Endodermal cell (in vitro differentiated cells): ENCODE data around the gene HOXB3. TPM values are rescaled to one million over a fixed set of nuclear protein-coding genes. Genes with fewer than 3 reads are reported as not detected.

Source experiments
- DNase-seq: peaks from one replicate; pipeline ENCODE4 v3.0.0-alpha.2; 2017
- H3K27ac ChIP-seq: 2 replicates; pipeline ENCODE4 v1.5.1; 2013; ENCODE audit warnings: mild to moderate bottlenecking, low read depth, low read length, moderate library complexity
- H3K27me3 ChIP-seq: 2 replicates; pipeline ENCODE4 v1.6.1; 2013; ENCODE audit warnings: mild to moderate bottlenecking, low read length, moderate library complexity; ENCODE audit not compliant: insufficient read depth, control insufficient read depth, poor library complexity, severe bottlenecking
- H3K36me3 ChIP-seq: 2 replicates; pipeline ENCODE4 v1.7.0; 2013; ENCODE audit warnings: mild to moderate bottlenecking, low read length, moderate library complexity; ENCODE audit not compliant: control insufficient read depth, insufficient read depth
- H3K4me1 ChIP-seq: one replicate; pipeline ENCODE4 v1.7.0; 2013; ENCODE audit warnings: low read length; ENCODE audit not compliant: control insufficient read depth, insufficient read depth
- H3K4me3 ChIP-seq: 2 replicates; pipeline ENCODE4 v1.5.1; 2013; ENCODE audit warnings: mild to moderate bottlenecking, low read length, moderate library complexity
- H3K9ac ChIP-seq: 2 replicates; pipeline ENCODE4 v1.6.1; 2013; ENCODE audit warnings: mild to moderate bottlenecking, low read length, moderate library complexity; ENCODE audit not compliant: poor library complexity, severe bottlenecking; ENCODE audit errors: extremely low read depth
- H3K9me3 ChIP-seq: 2 replicates; pipeline ENCODE4 v1.6.1; 2013; ENCODE audit warnings: mild to moderate bottlenecking, low read length, moderate library complexity; ENCODE audit not compliant: control insufficient read depth
- H3K27ac Mint-ChIP-seq: 2 replicates; pipeline ENCODE4 v1.8.0; 2020; ENCODE audit warnings: mixed read lengths
- H3K27me3 Mint-ChIP-seq: 2 replicates; pipeline ENCODE4 v1.8.0; 2021; ENCODE audit warnings: mild to moderate bottlenecking, mixed read lengths; ENCODE audit not compliant: insufficient read depth
- H3K36me3 Mint-ChIP-seq: 2 replicates; pipeline ENCODE4 v1.8.0; 2020; ENCODE audit warnings: low read depth, mixed read lengths
- H3K4me1 Mint-ChIP-seq: 2 replicates; pipeline ENCODE4 v1.8.0; 2020; ENCODE audit warnings: mixed read lengths
- H3K4me3 Mint-ChIP-seq: 2 replicates; pipeline ENCODE4 v1.8.0; 2020; ENCODE audit warnings: mild to moderate bottlenecking, moderate library complexity, mixed read lengths
- H3K9me3 Mint-ChIP-seq: 2 replicates; pipeline ENCODE4 v1.8.0; 2020; ENCODE audit warnings: mild to moderate bottlenecking, mixed read lengths
- CTCF ChIP-seq: fragments of 200-600 bp; sonication (generic); conservative IDR thresholded peaks from 2 replicates; pipeline ENCODE4 v1.5.0; 2021; ENCODE audit warnings: antibody characterized with exemption, mild to moderate bottlenecking
- WGBS, 2 experiments: methylation state at CpG; one replicate each; pipeline versions ENCODE4 v1.1.5 to v1.1.7; 2013; ENCODE audit warnings: missing lambda C conversion rate in 2 of 2, mixed read lengths in 1 of 2; ENCODE audit not compliant: insufficient coverage in 1 of 2, insufficient read length in 1 of 2; 5-methylcytosine and 5-hydroxymethylcytosine counted together
- microRNA-seq: library from miRNA; unstranded; fragments of <30 nt; microRNA quantifications from one replicate; pipeline ENCODE4 v1.2.0, GENCODE V29; 2020; ENCODE audit warnings: borderline microRNAs expressed
- total RNA-seq, 2 donors: library from RNA; stranded (reverse); fragmentation: NEBNext Ultra II Directional in 1 of 2; extraction: Animal tissue kit (Norgen Biotek cat#: 25700) in 1 of 2; gene quantifications; 2 replicates in 1 of 2; 3 replicates in 1 of 2; pipeline ENCODE4 v1.2.1, GENCODE V29; 2021

Gene HOXB3
- total RNA-seq, 2 donors from 2014 or later, result not detected

GRCh38 chr17:48499248-48499647 lies 90.8 kb downstream of the HOXB3 start:
- Mint-ChIP-seq H3K27ac (no peak overlapping the region), H3K27me3 (peaks cover 95% of the 10 kb centered on the region), H3K4me3 (no peak overlapping the region), H3K9me3 (no peaks in the 10 kb centered on the region), H3K36me3 (no peaks in the 10 kb centered on the region), H3K4me1 (peaks cover 33% of the 10 kb centered on the region)
- H3K36me3 ChIP-seq, result no peaks in the 10 kb centered on the region
- H3K9ac ChIP-seq, result no peak overlapping the region
- H3K9me3 ChIP-seq, result no peaks in the 10 kb centered on the region
- TF ChIP-seq CTCF, result no peak
- no peak for DNase-seq
- H3K4me1 ChIP-seq, result peaks cover 24% of the 10 kb centered on the region
- no peak overlapping the region for H3K27ac ChIP-seq
- no peak overlapping the region for H3K4me3 ChIP-seq
- WGBS, 2 experiments, result 85 to 96% methylated on average over 2 to 3 of the region's 3 CpGs
- H3K27me3 ChIP-seq, result peaks cover 70% of the 10 kb centered on the region

Small RNA genes within 50 kb of the gene (microRNA-seq; reads per million reads assigned to microRNA genes)
- gene MIR196A1, result not detected

Other genes with a start within 250 kb of the HOXB3 start
- gene SKAP1, start 160.0 kb downstream of the HOXB3 start, total RNA-seq, result under 1 TPM; 0.31 to 0.53 TPM
- not detected for gene HOXB1, start 59.2 kb downstream of the HOXB3 start, total RNA-seq
- under 1 TPM in 1 of 2 donors, not detected in 1; 0.22 TPM for gene HOXB2, start 45.1 kb downstream of the HOXB3 start, total RNA-seq
- not detected for gene HOXB4, start 11.9 kb downstream of the HOXB3 start, total RNA-seq
- gene HOXB5, start 3.5 kb upstream of the HOXB3 start, total RNA-seq, result not detected
- gene HOXB6, start 14.7 kb upstream of the HOXB3 start, total RNA-seq, result not detected
- gene HOXB7, start 20.8 kb upstream of the HOXB3 start, total RNA-seq, result not detected
- not detected for gene HOXB8, start 25.1 kb upstream of the HOXB3 start, total RNA-seq
- not detected for gene HOXB9, start 36.1 kb upstream of the HOXB3 start, total RNA-seq
- gene PRAC1, start 132.3 kb upstream of the HOXB3 start, total RNA-seq, result not detected
- not detected for gene PRAC2, start 132.9 kb upstream of the HOXB3 start, total RNA-seq
- gene HOXB13, start 138.5 kb upstream of the HOXB3 start, total RNA-seq, result not detected
- gene TTLL6, start 227.0 kb upstream of the HOXB3 start, total RNA-seq, result 1 to 10 TPM in 1 of 2 donors, under 1 TPM in 1; 0.49 to 2.1 TPM
- 10 to 100 TPM; 38.4 to 45.2 TPM for gene CALCOCO2, start 240.8 kb upstream of the HOXB3 start, total RNA-seq